HEK293T (cell line): Measurements from ENCODE around the gene ZNF541.

Experiments used
- ARNT ChIP-seq: fragments of 450-650 bp; IDR thresholded peaks from 2 replicates; pipeline ENCODE4 v1.6.1; 2017; ENCODE audit warnings: mild to moderate bottlenecking
- BHLHE40 ChIP-seq: fragments of 450-650 bp; IDR thresholded peaks from 2 replicates; pipeline ENCODE4 v1.6.1; 2016; ENCODE audit warnings: mild to moderate bottlenecking, moderate library complexity, borderline replicate concordance
- CTBP1 ChIP-seq: fragments of 450-650 bp; IDR thresholded peaks from 2 replicates; pipeline ENCODE4 v1.6.1; 2016; ENCODE audit warnings: borderline replicate concordance
- ELF4 ChIP-seq: fragments of 450-650 bp; IDR thresholded peaks from 2 replicates; pipeline ENCODE4 v1.6.1; 2017; ENCODE audit warnings: antibody characterized with exemption
- FOXM1 ChIP-seq: fragments of 450-650 bp; IDR thresholded peaks from 2 replicates; pipeline ENCODE4 v1.6.1; 2017; ENCODE audit warnings: mild to moderate bottlenecking, borderline replicate concordance
- HDGF ChIP-seq: fragments of 450-650 bp; IDR thresholded peaks from 2 replicates; pipeline ENCODE4 v1.6.1; 2017; ENCODE audit warnings: antibody characterized with exemption, borderline replicate concordance
- NFRKB ChIP-seq: fragments of 450-650 bp; IDR thresholded peaks from 2 replicates; pipeline ENCODE4 v1.6.1; 2016; ENCODE audit warnings: mild to moderate bottlenecking, moderate library complexity
- PKNOX1 ChIP-seq: fragments of 450-650 bp; IDR thresholded peaks from 2 replicates; pipeline ENCODE4 v1.6.1; 2016
- SP1 ChIP-seq: fragments of 450-650 bp; IDR thresholded peaks from 2 replicates; pipeline ENCODE4 v1.6.1; 2017
- SUZ12 ChIP-seq: fragments of 450-650 bp; IDR thresholded peaks from 2 replicates; pipeline ENCODE4 v1.6.1; 2016; ENCODE audit warnings: mild to moderate bottlenecking
- TARDBP ChIP-seq: fragments of 450-650 bp; IDR thresholded peaks from 2 replicates; pipeline ENCODE4 v1.6.1; 2016
- ZNF384 ChIP-seq: fragments of 450-650 bp; IDR thresholded peaks from 2 replicates; pipeline ENCODE4 v1.6.1; 2016

- TF ChIP-seq SP1 (no peak), ARNT (no peak), HDGF (no peak), ZNF384 (no peak), SUZ12 (no peak), BHLHE40 (no peak), TARDBP (no peak), FOXM1 (no peak), PKNOX1 (no peak), ELF4 (no peak), CTBP1 (no peak), NFRKB (no peak)
Observed at GRCh38 chr19:47573071-47574026, at the start of gene ZNF541.
